Liver (tissue), 3 donors: Measurements from ENCODE around the gene GINS2.

Experiments used
- EGR1 ChIP-seq, 2 donors: IDR thresholded peaks; 2 replicates each; pipeline ENCODE4 v1.6.1; 2016 to 2018; ENCODE audit warnings: antibody characterized with exemption in 2 of 2, low read depth in 2 of 2
- HNF4A ChIP-seq, 2 donors: conservative IDR thresholded peaks; 2 replicates each; pipeline ENCODE4 v1.6.1; 2016; ENCODE audit warnings: antibody characterized with exemption in 2 of 2, mild to moderate bottlenecking in 2 of 2
- JUND ChIP-seq, 2 donors: IDR thresholded peaks; 2 replicates each; pipeline ENCODE4 v1.6.1; 2016; ENCODE audit warnings: antibody characterized with exemption in 2 of 2
- YY1 ChIP-seq: IDR thresholded peaks from 2 replicates; pipeline ENCODE4 v1.6.1; 2016; ENCODE audit warnings: antibody characterized with exemption, mild to moderate bottlenecking
- TF ChIP-seq, protein P1 (sequence below): fragments of 150-350 bp; IDR thresholded peaks from 2 replicates; pipeline ENCODE4 v1.5.1; 2017; ENCODE audit warnings: improper control_type of control experiment, low read depth, low read length; ENCODE audit not compliant: missing input control
- donor health status: healthy.
- donor health status: healthy.

- TF ChIP-seq, protein P1, sequence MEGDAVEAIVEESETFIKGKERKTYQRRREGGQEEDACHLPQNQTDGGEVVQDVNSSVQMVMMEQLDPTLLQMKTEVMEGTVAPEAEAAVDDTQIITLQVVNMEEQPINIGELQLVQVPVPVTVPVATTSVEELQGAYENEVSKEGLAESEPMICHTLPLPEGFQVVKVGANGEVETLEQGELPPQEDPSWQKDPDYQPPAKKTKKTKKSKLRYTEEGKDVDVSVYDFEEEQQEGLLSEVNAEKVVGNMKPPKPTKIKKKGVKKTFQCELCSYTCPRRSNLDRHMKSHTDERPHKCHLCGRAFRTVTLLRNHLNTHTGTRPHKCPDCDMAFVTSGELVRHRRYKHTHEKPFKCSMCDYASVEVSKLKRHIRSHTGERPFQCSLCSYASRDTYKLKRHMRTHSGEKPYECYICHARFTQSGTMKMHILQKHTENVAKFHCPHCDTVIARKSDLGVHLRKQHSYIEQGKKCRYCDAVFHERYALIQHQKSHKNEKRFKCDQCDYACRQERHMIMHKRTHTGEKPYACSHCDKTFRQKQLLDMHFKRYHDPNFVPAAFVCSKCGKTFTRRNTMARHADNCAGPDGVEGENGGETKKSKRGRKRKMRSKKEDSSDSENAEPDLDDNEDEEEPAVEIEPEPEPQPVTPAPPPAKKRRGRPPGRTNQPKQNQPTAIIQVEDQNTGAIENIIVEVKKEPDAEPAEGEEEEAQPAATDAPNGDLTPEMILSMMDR, result no peak
- TF ChIP-seq YY1 (no peak), HNF4A (conservative IDR thresholded peaks at IDR 0.05) (no peak), JUND (IDR thresholded peaks at IDR 0.05) (no peak), EGR1 (IDR thresholded peaks at IDR 0.05; ENCODE audit: low read depth in 2 of 2) (no peak)
Measured at GRCh38 chr16:85650135-85650843, 38.5 kb downstream of the GINS2 start.
